GM12878 (cell line): Measurements from ENCODE around the gene GCH1. TPM values are rescaled to one million over a fixed set of nuclear protein-coding genes. Genes with fewer than 3 reads are reported as not detected.

Experiments used
- BRCA1 ChIP-seq: IDR thresholded peaks from 2 replicates; pipeline ENCODE4 v1.6.1; 2011; ENCODE audit warnings: low read depth, low read length, improper control_type of control experiment
- CREM ChIP-seq: IDR thresholded peaks from 2 replicates; pipeline ENCODE4 v1.6.1; 2014; ENCODE audit warnings: antibody characterized with exemption, low read depth
- IRF5 ChIP-seq: fragments of 450-650 bp; IDR thresholded peaks from 2 replicates; pipeline ENCODE4 v1.6.1; 2017; ENCODE audit warnings: borderline replicate concordance
- POLR2AphosphoS5 ChIP-seq: IDR thresholded peaks from 2 replicates; pipeline ENCODE4 v1.6.1; 2011; ENCODE audit warnings: mild to moderate bottlenecking, low read length, inconsistent platforms
- SRF ChIP-seq, 2 experiments: IDR thresholded peaks; 2 replicates each; pipeline ENCODE4 v1.6.1; 2011; ENCODE audit warnings: low read depth in 2 of 2, low read length in 2 of 2, mild to moderate bottlenecking in 1 of 2, moderate library complexity in 1 of 2
- polyA plus RNA-seq, 11 experiments: library from polyadenylated mRNA; depleted of rRNA in 4 of 11; unstranded in 6 of 11; stranded (reverse) in 5 of 11; fragments of >200 nt; fragmentation: Nextera tagmentation in 4 of 11; fragmentation: Illumina TruSeq in 1 of 11; extraction: Ambion mirVana in 4 of 11; extraction: Trizol in 1 of 11; gene quantifications; 1 replicate in 1 of 11; 2 replicates in 10 of 11; pipeline versions ENCODE4 v1.2.1 to v1.2.3, GENCODE V29; 2011 to 2016; ENCODE audit warnings: inconsistent platforms in 2 of 11, missing spikeins in 2 of 11, low read depth in 1 of 11
- total RNA-seq, 4 experiments: library from RNA; depleted of rRNA in 3 of 4; stranded (reverse); fragments of >200 nt in 3 of 4; fragmentation: Illumina TruSeq in 1 of 4; extraction: Trizol in 1 of 4; gene quantifications; 2 replicates each; pipeline versions ENCODE4 v1.2.1 to v1.2.3, GENCODE V29; 2013 to 2021
- TF ChIP-seq, protein P1 (sequence below): fragments of 450-650 bp; IDR thresholded peaks from 2 replicates; pipeline ENCODE4 v1.6.1; 2016; ENCODE audit warnings: mild to moderate bottlenecking, moderate library complexity, borderline replicate concordance
- TF ChIP-seq, protein P2 (sequence below): IDR thresholded peaks from 2 replicates; pipeline ENCODE4 v1.6.1; 2011; ENCODE audit warnings: mild to moderate bottlenecking, low read depth, low read length, moderate library complexity; ENCODE audit not compliant: insufficient replicate concordance

GCH1 gene
- total and polyA plus RNA-seq, 10 of the 15 experiments (the other 5 are each of a cell fraction or from before 2014, with no cell fraction given) = 25.1 to 37.0 (median 33.8) TPM

- peak; percentile 44; the same call in 1 of the 2 replicates for TF ChIP-seq CREM
- TF ChIP-seq, protein P1, sequence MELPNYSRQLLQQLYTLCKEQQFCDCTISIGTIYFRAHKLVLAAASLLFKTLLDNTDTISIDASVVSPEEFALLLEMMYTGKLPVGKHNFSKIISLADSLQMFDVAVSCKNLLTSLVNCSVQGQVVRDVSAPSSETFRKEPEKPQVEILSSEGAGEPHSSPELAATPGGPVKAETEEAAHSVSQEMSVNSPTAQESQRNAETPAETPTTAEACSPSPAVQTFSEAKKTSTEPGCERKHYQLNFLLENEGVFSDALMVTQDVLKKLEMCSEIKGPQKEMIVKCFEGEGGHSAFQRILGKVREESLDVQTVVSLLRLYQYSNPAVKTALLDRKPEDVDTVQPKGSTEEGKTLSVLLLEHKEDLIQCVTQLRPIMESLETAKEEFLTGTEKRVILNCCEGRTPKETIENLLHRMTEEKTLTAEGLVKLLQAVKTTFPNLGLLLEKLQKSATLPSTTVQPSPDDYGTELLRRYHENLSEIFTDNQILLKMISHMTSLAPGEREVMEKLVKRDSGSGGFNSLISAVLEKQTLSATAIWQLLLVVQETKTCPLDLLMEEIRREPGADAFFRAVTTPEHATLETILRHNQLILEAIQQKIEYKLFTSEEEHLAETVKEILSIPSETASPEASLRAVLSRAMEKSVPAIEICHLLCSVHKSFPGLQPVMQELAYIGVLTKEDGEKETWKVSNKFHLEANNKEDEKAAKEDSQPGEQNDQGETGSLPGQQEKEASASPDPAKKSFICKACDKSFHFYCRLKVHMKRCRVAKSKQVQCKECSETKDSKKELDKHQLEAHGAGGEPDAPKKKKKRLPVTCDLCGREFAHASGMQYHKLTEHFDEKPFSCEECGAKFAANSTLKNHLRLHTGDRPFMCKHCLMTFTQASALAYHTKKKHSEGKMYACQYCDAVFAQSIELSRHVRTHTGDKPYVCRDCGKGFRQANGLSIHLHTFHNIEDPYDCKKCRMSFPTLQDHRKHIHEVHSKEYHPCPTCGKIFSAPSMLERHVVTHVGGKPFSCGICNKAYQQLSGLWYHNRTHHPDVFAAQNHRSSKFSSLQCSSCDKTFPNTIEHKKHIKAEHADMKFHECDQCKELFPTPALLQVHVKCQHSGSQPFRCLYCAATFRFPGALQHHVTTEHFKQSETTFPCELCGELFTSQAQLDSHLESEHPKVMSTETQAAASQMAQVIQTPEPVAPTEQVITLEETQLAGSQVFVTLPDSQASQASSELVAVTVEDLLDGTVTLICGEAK = peak; percentile 51; the same call in 1 of the 2 replicates
- TF ChIP-seq BRCA1 = no peak
- no peak for TF ChIP-seq IRF5
- TF ChIP-seq SRF (IDR thresholded peaks at IDR 0.05; ENCODE audit: low read depth in 2 of 2, low read length in 2 of 2) = no peak
- peak; percentile 51; the same call in 1 of the 2 replicates for TF ChIP-seq POLR2AphosphoS5
- TF ChIP-seq, protein P2, sequence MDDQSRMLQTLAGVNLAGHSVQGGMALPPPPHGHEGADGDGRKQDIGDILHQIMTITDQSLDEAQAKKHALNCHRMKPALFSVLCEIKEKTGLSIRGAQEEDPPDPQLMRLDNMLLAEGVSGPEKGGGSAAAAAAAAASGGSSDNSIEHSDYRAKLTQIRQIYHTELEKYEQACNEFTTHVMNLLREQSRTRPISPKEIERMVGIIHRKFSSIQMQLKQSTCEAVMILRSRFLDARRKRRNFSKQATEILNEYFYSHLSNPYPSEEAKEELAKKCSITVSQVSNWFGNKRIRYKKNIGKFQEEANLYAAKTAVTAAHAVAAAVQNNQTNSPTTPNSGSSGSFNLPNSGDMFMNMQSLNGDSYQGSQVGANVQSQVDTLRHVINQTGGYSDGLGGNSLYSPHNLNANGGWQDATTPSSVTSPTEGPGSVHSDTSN = no peak
Observed at GRCh38 chr14:54881235-54881760, 21.3 kb downstream of the GCH1 start (continued).
